LNCaP clone FGC (cell line): ENCODE measurements around the gene ANO10.

Experiments used
- DNase-seq: peaks from one replicate; pipeline ENCODE4 v3.0.0-alpha.2; 2011; ENCODE audit warnings: low read depth
- H3K4me3 ChIP-seq: 2 replicates; pipeline ENCODE4 v1.5.1; 2011; ENCODE audit warnings: mild to moderate bottlenecking, low read depth, low read length, control low read depth
- TF ChIP-seq, protein P1 (sequence below): IDR thresholded peaks from 2 replicates; pipeline ENCODE4 v1.5.1; 2012; ENCODE audit warnings: mild to moderate bottlenecking; ENCODE audit not compliant: control insufficient read depth, insufficient read depth; ENCODE audit errors: extremely low read depth

ANO10 gene

DNA sequence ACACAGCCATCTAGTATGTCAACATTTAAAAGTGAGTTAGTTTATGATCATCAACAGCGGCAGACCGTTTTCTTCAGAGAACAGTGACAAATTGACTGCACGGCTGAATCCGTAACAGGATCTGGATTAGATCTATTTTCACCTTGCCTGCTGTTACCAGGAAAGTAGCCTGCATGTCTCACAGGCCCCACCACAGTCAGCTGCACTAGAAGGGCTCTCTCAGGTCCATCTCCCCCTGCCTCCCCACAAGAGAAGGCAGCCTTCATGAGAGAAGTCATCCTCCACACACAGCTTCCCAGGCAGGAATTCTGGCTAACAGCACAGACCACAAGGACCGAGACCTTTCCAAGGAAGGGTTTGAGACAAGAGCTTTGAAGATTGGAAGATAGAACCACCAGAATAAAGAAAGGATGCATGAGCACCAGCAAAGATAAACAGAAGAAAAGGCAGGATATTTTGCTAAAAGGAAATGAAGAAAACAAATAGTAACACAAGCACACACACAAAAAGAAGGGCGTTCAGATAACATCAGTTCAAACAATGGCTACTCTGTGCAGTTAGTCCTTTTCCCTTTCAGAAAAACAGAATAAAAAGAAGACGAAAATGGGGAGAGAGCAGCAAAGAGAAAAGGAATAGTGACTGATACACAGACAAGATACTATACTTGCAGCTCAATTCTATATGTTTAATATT, 208.0 kb downstream of the ANO10 start:
- TF ChIP-seq, protein P1, sequence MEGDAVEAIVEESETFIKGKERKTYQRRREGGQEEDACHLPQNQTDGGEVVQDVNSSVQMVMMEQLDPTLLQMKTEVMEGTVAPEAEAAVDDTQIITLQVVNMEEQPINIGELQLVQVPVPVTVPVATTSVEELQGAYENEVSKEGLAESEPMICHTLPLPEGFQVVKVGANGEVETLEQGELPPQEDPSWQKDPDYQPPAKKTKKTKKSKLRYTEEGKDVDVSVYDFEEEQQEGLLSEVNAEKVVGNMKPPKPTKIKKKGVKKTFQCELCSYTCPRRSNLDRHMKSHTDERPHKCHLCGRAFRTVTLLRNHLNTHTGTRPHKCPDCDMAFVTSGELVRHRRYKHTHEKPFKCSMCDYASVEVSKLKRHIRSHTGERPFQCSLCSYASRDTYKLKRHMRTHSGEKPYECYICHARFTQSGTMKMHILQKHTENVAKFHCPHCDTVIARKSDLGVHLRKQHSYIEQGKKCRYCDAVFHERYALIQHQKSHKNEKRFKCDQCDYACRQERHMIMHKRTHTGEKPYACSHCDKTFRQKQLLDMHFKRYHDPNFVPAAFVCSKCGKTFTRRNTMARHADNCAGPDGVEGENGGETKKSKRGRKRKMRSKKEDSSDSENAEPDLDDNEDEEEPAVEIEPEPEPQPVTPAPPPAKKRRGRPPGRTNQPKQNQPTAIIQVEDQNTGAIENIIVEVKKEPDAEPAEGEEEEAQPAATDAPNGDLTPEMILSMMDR: no peak
- no peak overlapping the region for H3K4me3 ChIP-seq
- no peak for DNase-seq

DNA sequence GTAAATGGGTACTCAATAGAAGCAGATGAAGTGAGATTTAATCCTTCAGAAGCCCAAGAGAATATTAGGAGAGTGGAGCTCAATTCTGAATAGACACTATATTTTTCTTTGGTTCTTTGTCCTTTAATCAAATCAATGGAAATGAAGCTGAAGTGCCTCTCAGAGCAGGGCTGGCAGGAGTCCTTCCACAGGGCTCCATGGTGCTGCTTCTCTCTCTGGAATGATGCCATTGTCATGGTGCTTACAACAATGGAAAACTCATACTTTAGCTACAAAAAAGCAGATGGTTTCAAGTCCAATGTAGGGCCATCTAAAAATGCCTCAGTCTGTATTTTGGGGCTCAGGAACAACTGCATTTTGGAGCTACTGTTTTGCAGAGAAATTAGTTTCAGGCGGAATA, 210.4 kb downstream of the ANO10 start:
- DNase-seq: no peak
- H3K4me3 ChIP-seq: no peak overlapping the region
- TF ChIP-seq, protein P1: no peak

DNA sequence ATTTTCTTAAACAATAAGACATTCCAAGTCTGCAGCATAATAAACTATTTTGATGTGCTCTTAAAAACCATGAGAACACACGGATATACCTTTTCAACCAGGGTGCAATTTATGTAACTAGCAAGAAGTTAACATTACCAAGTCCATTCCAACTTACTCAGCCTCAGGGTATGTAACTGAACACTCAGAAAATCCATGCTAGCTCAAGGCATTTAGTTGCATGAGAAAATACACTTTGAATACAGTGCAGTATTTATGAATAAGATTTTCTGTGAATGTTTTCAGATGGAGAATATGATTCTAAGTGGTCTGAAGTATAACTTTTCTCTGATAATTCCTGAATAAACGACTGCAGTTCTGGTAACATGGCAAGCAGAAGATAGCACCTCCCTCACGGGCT, 211.2 kb downstream of the ANO10 start:
- H3K4me3 ChIP-seq: no peak overlapping the region
- no peak for DNase-seq
- TF ChIP-seq, protein P1: no peak

DNA sequence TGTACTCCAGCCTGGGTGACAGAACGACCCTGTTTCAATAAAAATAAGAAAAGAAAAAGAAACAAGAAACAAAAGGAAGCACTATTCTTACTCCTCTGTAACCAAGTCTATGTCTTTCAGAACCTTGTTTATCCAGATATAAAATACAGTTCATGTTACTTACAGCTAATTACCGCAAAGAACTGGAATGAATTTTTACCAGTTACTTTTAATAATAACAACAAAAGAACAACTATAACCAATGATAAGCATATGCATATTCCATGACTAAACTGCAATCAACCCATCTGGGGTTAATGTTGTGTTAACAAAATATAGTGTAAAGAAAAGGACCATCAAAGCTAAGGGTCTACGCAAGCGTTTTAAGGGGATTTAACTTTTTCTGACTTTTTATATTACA, 212.3 kb downstream of the ANO10 start:
- DNase-seq: no peak
- no peak overlapping the region for H3K4me3 ChIP-seq
- TF ChIP-seq, protein P1: no peak

DNA sequence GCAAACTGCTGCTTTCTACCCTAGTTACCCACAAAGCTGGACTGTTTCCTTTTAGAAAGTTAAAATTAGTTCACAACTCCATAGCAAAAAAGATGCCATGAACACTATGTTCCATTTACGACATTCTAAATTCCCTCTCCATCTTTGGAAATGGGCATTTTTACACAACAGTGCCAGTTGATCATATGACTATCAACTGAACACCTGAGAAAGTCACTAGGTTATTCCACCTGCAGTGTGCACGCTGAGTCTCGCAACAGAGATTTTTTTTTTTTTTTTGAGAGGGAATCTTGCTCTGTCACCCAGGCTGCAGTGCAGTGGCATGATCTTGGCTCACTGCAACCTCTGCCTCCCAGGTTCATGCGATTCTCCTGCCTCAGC, 215.2 kb downstream of the ANO10 start:
- H3K4me3 ChIP-seq: no peak overlapping the region
- TF ChIP-seq, protein P1: no peak
- no peak for DNase-seq

DNA sequence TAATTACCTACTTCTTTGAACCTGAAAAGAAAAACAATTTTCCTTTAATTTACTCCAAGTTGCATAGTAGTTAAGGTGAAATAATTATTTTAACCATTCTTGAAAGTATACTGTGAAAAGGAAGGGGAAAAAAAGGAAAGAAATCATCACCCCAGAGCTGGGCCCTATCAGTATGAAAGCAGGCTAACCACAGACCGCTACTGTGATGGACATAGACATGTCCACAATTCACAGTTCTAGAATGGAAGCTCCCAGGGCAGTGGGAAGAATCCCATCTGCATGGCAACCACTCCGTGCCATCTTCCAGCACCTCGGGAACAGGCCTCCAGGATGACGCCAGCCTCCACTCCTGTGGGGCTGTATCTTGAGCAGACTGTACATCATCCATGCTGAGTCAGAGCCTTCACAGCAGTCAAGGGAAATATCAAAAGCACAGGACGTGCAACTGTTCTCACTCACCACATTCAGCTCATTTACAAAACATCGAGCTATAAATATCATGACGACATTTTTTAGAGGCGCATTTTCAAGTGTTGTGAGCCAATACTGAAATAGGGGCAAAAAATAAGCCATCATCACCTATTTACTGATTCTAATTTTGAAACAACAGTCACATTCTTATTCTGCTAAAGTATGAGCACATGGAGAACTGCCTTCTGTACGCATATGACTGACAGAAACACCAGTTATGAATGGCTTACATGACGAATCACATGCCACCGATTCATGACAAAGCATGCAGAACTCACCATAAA, 215.7 kb downstream of the ANO10 start:
- TF ChIP-seq, protein P1: no peak
- DNase-seq: no peak
- no peak overlapping the region for H3K4me3 ChIP-seq
